ENCODE measurements around the gene PRR22. TPM values are rescaled to one million over a fixed set of nuclear protein-coding genes. Genes with fewer than 3 reads are reported as not detected.
"Not testable (repeated sequence)": the region's sequence is repeated elsewhere in the genome, so short reads cannot be mapped to it uniquely, and the experiment has no call there.

Gene PRR22
- total RNA-seq, 2 experiments from 2014 or later, result 5.3 to 5.4 TPM

- ATAC-seq, result no peak
- no peak for DNase-seq
- intact Hi-C loops (cut with DNase I, micrococcal nuclease), result loop anchor here (1.0 to 2.0 kb wide), 15 partner anchors 38 to 821 kb away; partner anchors contain the start of genes CATSPERD (in 2 of the 2), LONP1 (in 2 of the 2), MICOS13 (in 2 of the 2) and RPL36 (in 2 of the 2)
- Mint-ChIP-seq H3K27me3 (no peaks in the 10 kb centered on the region), H3K36me3 (ENCODE audit: low read depth) (peaks cover 33% of the 10 kb centered on the region), H3K4me1 (peaks cover 13% of the 10 kb centered on the region), H3K9me3 (ENCODE audit: low read depth) (no peaks in the 10 kb centered on the region), H3K27ac (peak overlapping the region; percentile 100), H3K4me3 (peak overlapping the region; percentile 98)
- ChIA-PET POLR2A (interaction anchor here (1.0 to 1.4 kb wide), 3 partner anchors 38 to 113 kb away, joined by 3 to 6 read pairs (median 4); partner anchors contain the start of gene NDUFA11), CTCF (interaction anchor here (1.1 to 4.3 kb wide), 3 partner anchors 14 to 100 kb away, joined by 4 to 15 read pairs (median 14); partner anchors contain the start of genes CATSPERD, LONP1, NRTN and RPL36)
Observed at GRCh38 chr19:5789886-5790558, 5.5 kb upstream of the PRR22 start.

- Mint-ChIP-seq H3K4me1 (peaks cover 13% of the 10 kb centered on the region), H3K27me3 (no peaks in the 10 kb centered on the region), H3K27ac (no peak overlapping the region), H3K9me3 (ENCODE audit: low read depth) (no peaks in the 10 kb centered on the region), H3K4me3 (peak overlapping the region; percentile 98), H3K36me3 (ENCODE audit: low read depth) (peaks cover 33% of the 10 kb centered on the region)
- ATAC-seq (no peak), DNase-seq (no peak)
- intact Hi-C loops (cut with DNase I, micrococcal nuclease), result no loop called here
- POLR2A ChIA-PET, result no interaction called here
- CTCF ChIA-PET, result interaction anchor here (0.6 to 4.3 kb wide), 3 partner anchors 50 to 100 kb away, joined by 3 to 15 read pairs (median 4); partner anchors contain the start of genes CATSPERD, FUT6, LONP1 and RPL36
Observed at GRCh38 chr19:5789351-5789761, 4.8 kb upstream of the PRR22 start.

GRCh38 chr19:5788422-5788821 lies 3.9 kb upstream of the PRR22 start:
- Mint-ChIP-seq H3K4me3 (no peak overlapping the region), H3K4me1 (peaks cover 13% of the 10 kb centered on the region), H3K36me3 (ENCODE audit: low read depth) (peaks cover 33% of the 10 kb centered on the region), H3K9me3 (ENCODE audit: low read depth) (no peaks in the 10 kb centered on the region), H3K27me3 (no peaks in the 10 kb centered on the region), H3K27ac (no peak overlapping the region)
- no peak for DNase-seq
- ChIA-PET POLR2A (interaction anchor here (0.7 kb wide), 1 partner anchor 12 kb away, joined by 3 read pairs; no protein-coding TSS in a partner anchor), CTCF (interaction anchor here (0.8 to 4.3 kb wide), 2 partner anchors 13 to 99 kb away, joined by 3 to 15 read pairs; partner anchors contain the start of gene RPL36)
- ATAC-seq, result no peak
- intact Hi-C loops (cut with DNase I, micrococcal nuclease), result no loop called here

DNA sequence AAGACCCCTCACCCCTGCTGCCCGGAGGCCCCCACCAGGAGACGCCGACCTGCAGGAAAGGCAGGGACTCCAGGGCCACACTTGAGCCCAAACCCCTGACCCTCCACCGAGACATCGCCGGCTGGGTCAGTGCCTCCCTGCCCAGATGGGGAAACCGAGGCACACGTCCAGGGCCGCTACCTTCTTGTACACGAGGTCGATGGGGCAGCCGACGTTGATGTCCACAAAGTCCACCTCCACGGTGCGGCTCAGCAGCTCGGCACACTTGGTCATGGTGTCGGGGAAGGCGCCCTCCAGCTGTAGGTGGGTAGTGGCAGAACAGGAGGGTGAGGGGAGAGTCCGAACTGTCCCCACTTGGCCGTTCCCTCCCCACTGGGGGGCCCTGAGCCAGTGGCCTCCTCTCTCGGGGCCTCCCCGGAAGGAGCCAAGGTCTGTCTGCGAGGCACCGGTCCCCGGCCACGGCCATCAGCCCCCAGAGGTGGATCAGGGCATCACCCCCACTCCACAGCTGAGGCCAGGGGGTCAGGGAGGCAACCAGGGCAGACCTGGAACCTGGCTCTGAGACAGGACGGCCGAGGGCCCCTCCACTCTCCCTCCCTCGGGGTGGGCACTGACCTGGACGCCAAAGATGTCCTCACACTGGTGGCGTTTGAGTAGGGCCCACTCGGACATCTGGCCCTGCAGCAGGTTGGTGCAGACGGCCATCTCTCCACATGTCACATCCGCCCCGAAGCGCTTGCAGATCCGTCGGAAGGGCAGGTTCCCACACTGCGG lies 3.0 kb upstream of the PRR22 start:
- no peaks in the 10 kb centered on the region for H3K9me3 Mint-ChIP-seq (ENCODE audit: low read depth)
- ChIA-PET POLR2A (no interaction called here), CTCF (no interaction called here)
- no peaks in the 10 kb centered on the region for H3K27me3 Mint-ChIP-seq
- no peak overlapping the region for H3K4me3 Mint-ChIP-seq
- ATAC-seq (no peak), DNase-seq (no peak)
- H3K4me1 Mint-ChIP-seq, result peaks cover 13% of the 10 kb centered on the region
- peaks cover 33% of the 10 kb centered on the region for H3K36me3 Mint-ChIP-seq (ENCODE audit: low read depth)
- intact Hi-C loops (cut with DNase I, micrococcal nuclease), result no loop called here
- no peak overlapping the region for H3K27ac Mint-ChIP-seq

DNA sequence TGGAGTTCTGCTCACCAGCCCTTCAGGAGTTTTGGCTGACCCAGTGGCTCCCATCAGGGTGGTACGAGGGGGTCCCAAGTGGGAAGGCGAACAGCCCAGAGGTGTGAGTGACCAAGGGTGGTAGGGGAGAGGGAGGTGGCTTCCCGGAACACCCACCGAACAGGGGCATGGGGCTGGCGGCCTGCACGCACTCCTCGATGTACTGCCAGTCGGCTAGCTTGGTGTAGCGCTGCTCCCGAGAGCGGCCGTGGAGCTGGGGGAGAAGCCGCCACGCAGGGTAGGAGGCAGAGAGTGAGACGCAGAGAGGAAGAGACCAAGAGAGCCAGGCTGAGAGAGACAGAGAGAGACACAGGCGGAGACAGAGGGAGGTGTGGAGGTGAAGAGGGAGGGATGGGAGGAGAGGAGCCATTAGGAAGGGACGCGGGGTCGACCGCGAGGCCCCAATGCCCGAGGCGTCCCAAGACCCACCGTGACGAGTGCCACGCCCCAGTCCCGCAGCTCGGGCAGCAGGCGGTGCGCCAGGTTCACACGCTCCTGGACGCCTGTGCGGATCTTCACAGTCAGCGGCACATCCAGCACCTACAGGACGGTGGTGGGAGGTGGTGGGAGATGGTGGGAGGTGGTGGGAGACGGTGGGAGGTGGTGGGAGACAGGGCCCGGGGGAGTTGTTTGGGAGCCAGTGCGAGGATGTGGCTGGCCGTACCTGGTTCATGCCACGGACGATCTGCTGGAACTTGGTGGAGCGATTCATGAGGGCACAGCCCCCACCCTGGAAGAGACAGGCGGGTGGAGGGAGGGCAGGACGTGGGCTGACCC lies 2.3 kb upstream of the PRR22 start:
- intact Hi-C loops (cut with DNase I, micrococcal nuclease), result no loop called here
- DNase-seq (no peak), ATAC-seq (no peak)
- H3K4me1 Mint-ChIP-seq, result peaks cover 13% of the 10 kb centered on the region
- no peak overlapping the region for H3K4me3 Mint-ChIP-seq
- CTCF ChIA-PET, result no interaction called here
- no peaks in the 10 kb centered on the region for H3K9me3 Mint-ChIP-seq (ENCODE audit: low read depth)
- peaks cover 33% of the 10 kb centered on the region for H3K36me3 Mint-ChIP-seq (ENCODE audit: low read depth)
- no peaks in the 10 kb centered on the region for H3K27me3 Mint-ChIP-seq
- no peak overlapping the region for H3K27ac Mint-ChIP-seq
- POLR2A ChIA-PET, result no interaction called here

- CTCF ChIA-PET, result no interaction called here
Observed at GRCh38 chr19:5785423-5785822, 877 bp upstream of the PRR22 start.

DNA sequence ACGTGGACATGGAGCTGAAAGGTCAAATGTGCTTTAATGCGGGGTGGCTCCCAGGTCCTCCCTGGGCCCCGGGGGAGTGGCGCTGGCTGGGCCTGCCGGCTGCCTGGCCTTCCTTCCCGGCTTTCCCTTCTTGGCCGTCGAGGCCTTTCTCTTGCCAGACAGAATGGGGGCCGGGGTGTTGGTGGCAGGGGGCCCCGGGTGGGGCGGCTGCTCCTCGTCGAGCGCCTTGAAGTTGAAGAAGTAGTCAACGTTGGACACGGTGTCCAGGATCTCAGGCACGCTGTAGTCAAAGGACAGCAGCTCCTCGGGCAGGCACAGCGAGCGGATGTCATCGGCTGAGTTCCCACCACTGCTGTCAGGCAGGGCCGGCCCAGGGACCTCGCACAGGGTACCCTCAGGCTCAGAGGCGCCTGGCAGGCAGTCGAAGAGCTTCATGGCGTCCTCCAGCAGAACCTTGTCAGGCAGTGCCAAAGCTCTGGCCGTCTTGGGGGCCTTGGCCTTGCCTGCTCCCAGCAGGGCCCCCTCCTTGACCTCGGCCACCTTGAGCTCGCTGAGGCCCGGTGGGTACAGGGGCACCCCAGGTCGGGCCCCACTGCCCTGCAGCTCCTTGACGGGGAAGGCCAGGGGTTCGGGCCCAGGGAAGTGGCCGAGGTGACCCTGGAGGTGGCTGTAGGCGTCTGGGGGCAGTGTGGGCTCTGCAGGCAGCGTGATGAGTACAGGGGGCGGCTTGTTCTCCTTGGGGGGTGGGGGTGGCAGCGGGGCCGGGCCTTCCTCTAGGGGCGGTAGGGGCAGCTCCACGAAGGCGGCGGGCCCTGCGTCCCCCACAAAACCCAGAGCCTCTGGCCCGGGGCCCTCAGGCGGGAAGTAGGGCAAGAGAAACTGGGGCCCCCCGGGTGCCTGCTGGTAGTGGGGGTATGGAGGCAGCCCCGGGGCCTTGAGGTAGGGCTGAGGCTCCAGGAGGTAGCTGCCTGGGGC lies 1.3 kb downstream of the PRR22 start:
- no peak for DNase-seq
- H3K9me3 Mint-ChIP-seq (ENCODE audit: low read depth), result no peaks in the 10 kb centered on the region
- no peak for ATAC-seq
- H3K27me3 Mint-ChIP-seq, result no peaks in the 10 kb centered on the region
- H3K27ac Mint-ChIP-seq, result no peak overlapping the region
- H3K4me1 Mint-ChIP-seq, result no peaks in the 10 kb centered on the region
- H3K4me3 Mint-ChIP-seq, result no peak overlapping the region
- H3K36me3 Mint-ChIP-seq (ENCODE audit: low read depth), result peaks cover 21% of the 10 kb centered on the region
- intact Hi-C loops (cut with DNase I, micrococcal nuclease), result no loop called here
- ChIA-PET CTCF (interaction anchor here (0.8 kb wide), 1 partner anchor 62 kb away, joined by 3 read pairs; no protein-coding TSS in a partner anchor), POLR2A (interaction anchor here (0.7 to 1.4 kb wide), 3 partner anchors 71 to 490 kb away, joined by 3 to 4 read pairs (median 3); no protein-coding TSS in a partner anchor)

More at GRCh38 chr19:5785423-5785822, 877 bp upstream of the PRR22 start:
- H3K4me3 Mint-ChIP-seq, result no peak overlapping the region
- H3K27ac Mint-ChIP-seq, result no peak overlapping the region
- peaks cover 9% of the 10 kb centered on the region for H3K4me1 Mint-ChIP-seq
- ATAC-seq (no peak), DNase-seq (no peak)
- POLR2A ChIA-PET, result no interaction called here
- peaks cover 32% of the 10 kb centered on the region for H3K36me3 Mint-ChIP-seq (ENCODE audit: low read depth)
- H3K9me3 Mint-ChIP-seq (ENCODE audit: low read depth), result no peaks in the 10 kb centered on the region
- intact Hi-C loops (cut with DNase I, micrococcal nuclease), result no loop called here
- no peaks in the 10 kb centered on the region for H3K27me3 Mint-ChIP-seq

DNA sequence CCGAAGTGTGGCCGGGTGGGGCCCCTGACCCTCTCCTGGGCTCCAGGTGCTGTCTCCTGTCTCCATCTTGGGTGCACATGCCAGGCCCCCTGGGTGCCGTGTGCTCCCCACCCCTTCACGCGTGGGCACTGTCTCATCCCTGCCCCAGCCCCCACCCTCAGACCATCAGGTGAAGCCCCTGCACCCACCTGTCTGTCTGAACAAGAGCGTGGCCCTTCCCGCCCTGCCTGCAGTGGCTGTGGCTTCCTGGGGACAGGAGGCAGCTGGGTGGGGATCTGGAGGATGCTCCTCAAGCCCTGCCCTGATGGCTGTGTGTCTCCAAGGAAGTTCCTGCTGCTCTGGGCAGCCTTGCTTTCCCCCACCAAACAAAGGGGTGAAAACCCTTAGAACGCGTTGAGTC lies 2.2 kb downstream of the PRR22 start:
- POLR2A ChIA-PET, result no interaction called here
- intact Hi-C loops (cut with DNase I, micrococcal nuclease), result no loop called here

GRCh38 chr19:5780916-5781315 lies 3.6 kb downstream of the PRR22 start:
- ATAC-seq; H3K27me3 Mint-ChIP-seq; H3K27ac Mint-ChIP-seq; DNase-seq; H3K36me3 Mint-ChIP-seq (ENCODE audit: low read depth); POLR2A ChIA-PET; H3K9me3 Mint-ChIP-seq (ENCODE audit: low read depth); intact Hi-C loops (cut with DNase I, micrococcal nuclease); CTCF ChIA-PET; H3K4me3 Mint-ChIP-seq; H3K4me1 Mint-ChIP-seq: not testable (repeated sequence)

More for the DNA sequence above, 2.2 kb downstream of the PRR22 start:
- no peak overlapping the region for H3K27ac Mint-ChIP-seq
- no peaks in the 10 kb centered on the region for H3K9me3 Mint-ChIP-seq (ENCODE audit: low read depth)
- no peak for ATAC-seq
- no peaks in the 10 kb centered on the region for H3K27me3 Mint-ChIP-seq
- no peak overlapping the region for H3K4me3 Mint-ChIP-seq
- no peak for DNase-seq
- no peaks in the 10 kb centered on the region for H3K4me1 Mint-ChIP-seq
- H3K36me3 Mint-ChIP-seq (ENCODE audit: low read depth), result peaks cover 17% of the 10 kb centered on the region
- CTCF ChIA-PET, result interaction anchor here (0.8 kb wide), 1 partner anchor 61 kb away, joined by 3 read pairs; no protein-coding TSS in a partner anchor

GRCh38 chr19:5778402-5778801 lies 6.1 kb downstream of the PRR22 start:
- DNase-seq, result no peak
- Mint-ChIP-seq H3K4me3 (no peak overlapping the region), H3K27me3 (no peaks in the 10 kb centered on the region), H3K4me1 (no peaks in the 10 kb centered on the region), H3K36me3 (ENCODE audit: low read depth) (no peaks in the 10 kb centered on the region), H3K9me3 (ENCODE audit: low read depth) (no peaks in the 10 kb centered on the region), H3K27ac (no peak overlapping the region)
- no peak for ATAC-seq
- CTCF ChIA-PET, result interaction anchor here (0.6 kb wide), 1 partner anchor 1086 kb away, joined by 5 read pairs; no protein-coding TSS in a partner anchor
- intact Hi-C loops (cut with DNase I, micrococcal nuclease), result no loop called here
- POLR2A ChIA-PET, result no interaction called here
